ENCODE measurements around the gene AKR1C3. TPM values are rescaled to one million over a fixed set of nuclear protein-coding genes. Genes with fewer than 3 reads are reported as not detected.

AKR1C3 gene
- total and polyA plus RNA-seq, 2 donors (not counting 3 experiments of a cell fraction or from before 2014, with no cell fraction given), result 27.4 to 32.2 TPM

DNA sequence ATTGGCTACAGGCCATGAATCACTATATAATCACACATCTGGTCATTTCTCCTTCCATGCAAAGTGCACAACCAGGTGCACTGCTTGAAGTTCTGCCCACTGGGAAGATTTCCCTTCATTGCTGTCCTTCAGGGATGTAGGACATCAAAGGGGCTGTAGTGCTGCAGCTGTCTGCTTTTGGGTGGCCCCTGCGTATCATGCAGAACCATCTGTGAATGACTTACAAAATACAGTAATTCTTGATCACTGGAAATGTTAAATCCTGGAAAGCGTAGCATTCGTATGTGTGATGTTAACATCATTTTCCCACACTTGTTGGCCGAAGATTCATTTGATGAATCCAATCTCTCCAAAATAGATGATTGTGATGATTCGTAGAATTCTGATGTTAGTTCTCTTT is 22.4 kb downstream of the AKR1C3 start:
- Histone ChIP-seq H3K9me1 (replicated peaks; ENCODE audit: control insufficient read depth, extremely low read depth, insufficient read depth, low read length) (no peaks in the 10 kb centered on the region), H3K27ac (ENCODE audit: insufficient read depth, low read depth, low read length) (no peak overlapping the region), H3K4me3 (replicated peaks in 1 of 3; ENCODE audit: insufficient read depth in 1 of 3, low read depth in 1 of 3, low read length in 3 of 3) (no peak overlapping the region), H4K20me1 (replicated peaks; ENCODE audit: control insufficient read depth, extremely low read depth, insufficient read depth, low read length) (no peaks in the 10 kb centered on the region), H3K79me2 (ENCODE audit: control insufficient read depth, insufficient read depth, low read length) (no peaks in the 10 kb centered on the region), H3K36me3 (ENCODE audit: control insufficient read depth in 2 of 2, extremely low read depth in 1 of 2, insufficient read depth in 2 of 2, low read length in 2 of 2) (no peaks in the 10 kb centered on the region), H2AFZ (ENCODE audit: low read depth, low read length) (no peak overlapping the region), H3K9me3 (replicated peaks; ENCODE audit: control insufficient read depth, insufficient read depth, low read length) (no peaks in the 10 kb centered on the region), H3K4me2 (ENCODE audit: insufficient read depth, low read length) (no peak overlapping the region), H3K4me1 (ENCODE audit: control insufficient read depth, extremely low read depth, insufficient read depth, low read length) (no peaks in the 10 kb centered on the region), H3K27me3 (ENCODE audit: control insufficient read depth in 2 of 2, insufficient read depth in 2 of 2, low read length in 2 of 2) (no peaks in the 10 kb centered on the region), H3K9ac (replicated peaks; ENCODE audit: extremely low read depth, insufficient read depth, low read length) (no peak overlapping the region)
- POLR2A ChIA-PET, result no interaction called here
- no peak for TF ChIP-seq EZH2 (IDR thresholded peaks at IDR 0.05; ENCODE audit: borderline replicate concordance, low read depth, low read length, severe bottlenecking)
- TF ChIP-seq MYC (IDR thresholded peaks at IDR 0.05; ENCODE audit: low read depth, low read length), result no peak
- no peak for TF ChIP-seq JUN (IDR thresholded peaks at IDR 0.05; ENCODE audit: borderline replicate concordance, insufficient read depth, insufficient read length, low read depth)
- TF ChIP-seq GATA2 (IDR thresholded peaks at IDR 0.05; ENCODE audit: insufficient read depth, insufficient read length, low read depth, low read length), result no peak
- TF ChIP-seq POLR2AphosphoS5 (IDR thresholded peaks at IDR 0.05; ENCODE audit: insufficient read depth, low read depth, low read length), result no peak
- TF ChIP-seq, protein P1, sequence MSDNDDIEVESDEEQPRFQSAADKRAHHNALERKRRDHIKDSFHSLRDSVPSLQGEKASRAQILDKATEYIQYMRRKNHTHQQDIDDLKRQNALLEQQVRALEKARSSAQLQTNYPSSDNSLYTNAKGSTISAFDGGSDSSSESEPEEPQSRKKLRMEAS (IDR thresholded peaks at IDR 0.05; ENCODE audit: insufficient read depth, insufficient read length), result no peak
- no peak for TF ChIP-seq POLR2A (IDR thresholded peaks at IDR 0.05; ENCODE audit: low read depth, low read length)
- no peak for TF ChIP-seq FOS (IDR thresholded peaks at IDR 0.05; ENCODE audit: borderline replicate concordance, insufficient read depth, low read length)
- TF ChIP-seq, protein P2, sequence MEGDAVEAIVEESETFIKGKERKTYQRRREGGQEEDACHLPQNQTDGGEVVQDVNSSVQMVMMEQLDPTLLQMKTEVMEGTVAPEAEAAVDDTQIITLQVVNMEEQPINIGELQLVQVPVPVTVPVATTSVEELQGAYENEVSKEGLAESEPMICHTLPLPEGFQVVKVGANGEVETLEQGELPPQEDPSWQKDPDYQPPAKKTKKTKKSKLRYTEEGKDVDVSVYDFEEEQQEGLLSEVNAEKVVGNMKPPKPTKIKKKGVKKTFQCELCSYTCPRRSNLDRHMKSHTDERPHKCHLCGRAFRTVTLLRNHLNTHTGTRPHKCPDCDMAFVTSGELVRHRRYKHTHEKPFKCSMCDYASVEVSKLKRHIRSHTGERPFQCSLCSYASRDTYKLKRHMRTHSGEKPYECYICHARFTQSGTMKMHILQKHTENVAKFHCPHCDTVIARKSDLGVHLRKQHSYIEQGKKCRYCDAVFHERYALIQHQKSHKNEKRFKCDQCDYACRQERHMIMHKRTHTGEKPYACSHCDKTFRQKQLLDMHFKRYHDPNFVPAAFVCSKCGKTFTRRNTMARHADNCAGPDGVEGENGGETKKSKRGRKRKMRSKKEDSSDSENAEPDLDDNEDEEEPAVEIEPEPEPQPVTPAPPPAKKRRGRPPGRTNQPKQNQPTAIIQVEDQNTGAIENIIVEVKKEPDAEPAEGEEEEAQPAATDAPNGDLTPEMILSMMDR (IDR thresholded peaks at IDR 0.05; ENCODE audit: extremely low read depth in 1 of 2, insufficient read depth in 1 of 2, low read depth in 1 of 2, low read length in 2 of 2), result no peak
- intact Hi-C loops (cut with micrococcal nuclease) (no loop called here), dilution Hi-C loops (cut with MboI; ENCODE audit: extremely low pct_ligation_motif_present, low sequenced_read_pairs) (no loop called here)
- CTCF ChIA-PET, result interaction anchor here (0.7 kb wide), 1 partner anchor 165 kb away, joined by 3 read pairs; no protein-coding TSS in a partner anchor
- FAIRE-seq (no peak), DNase-seq (ENCODE audit: low read depth, low spot score) (no peak)
- no TSS peak for BruUV-seq (replicated peaks)
